SK-N-SH (cell line): ENCODE results near the gene POC5. TPM values are rescaled to one million over a fixed set of nuclear protein-coding genes. Genes with fewer than 3 reads are reported as not detected.

ENCODE experiments used
- CTCF ChIA-PET: fragments of 300-600, 350-600 bp; formaldehyde crosslinking; extraction: SDS; loops from one replicate; lab custom pipeline; 2021; lab: Yijun Ruan, JAX
- POLR2A ChIA-PET: fragments of 350-600 bp; sonication (Branson Sonifier 250); formaldehyde crosslinking; extraction: SDS; loops from one replicate; lab custom pipeline; 2020; ENCODE audit warnings: antibody characterized with exemption, inconsistent platforms; lab: Yijun Ruan, JAX
- DNase-seq: peaks from one replicate; pipeline ENCODE4 v3.0.0; 2012
- H2AFZ ChIP-seq: fragments of 200-600 bp; sonication (generic); 2 replicates; pipeline ENCODE4 v1.8.1; 2016; ENCODE audit warnings: antibody characterized with exemption, mild to moderate bottlenecking, low read depth
- H3F3A ChIP-seq: fragments of 200-600 bp; sonication (generic); replicated peaks from 2 replicates; pipeline ENCODE3; 2016; ENCODE audit warnings: antibody characterized with exemption, mild to moderate bottlenecking; ENCODE audit not compliant: insufficient read depth
- H3K27ac ChIP-seq, 2 experiments: fragments of 200-500 bp in 1 of 2; fragments of 200-600 bp in 1 of 2; sonication (Bioruptor generic) in 1 of 2; sonication (generic), shearing (Covaris generic) in 1 of 2; 2 replicates each; pipeline versions ENCODE4 v1.5.1 to v1.6.1; 2014 to 2016; ENCODE audit warnings: low read depth in 2 of 2, inconsistent platforms in 1 of 2, low read length in 1 of 2, mild to moderate bottlenecking in 1 of 2, mixed read lengths in 1 of 2
- H3K27me3 ChIP-seq: fragments of 200-600 bp; sonication (generic), shearing (Covaris generic); 2 replicates; pipeline ENCODE4 v1.6.1; 2016; ENCODE audit warnings: mixed run types; ENCODE audit not compliant: insufficient read depth
- H3K36me3 ChIP-seq, 2 experiments: fragments of 200-500 bp in 1 of 2; fragments of 200-600 bp in 1 of 2; sonication (Bioruptor generic) in 1 of 2; sonication (generic) in 1 of 2; replicated peaks in 1 of 2; 2 replicates each; pipeline versions ENCODE3 to v1.5.1; 2014 to 2016; ENCODE audit warnings: low read length in 1 of 2, mild to moderate bottlenecking in 1 of 2; ENCODE audit not compliant: insufficient read depth in 2 of 2, control insufficient read depth in 1 of 2
- H3K4me1 ChIP-seq, 2 experiments: fragments of 200-500 bp in 1 of 2; fragments of 200-600 bp in 1 of 2; sonication (Bioruptor generic) in 1 of 2; sonication (generic), shearing (Covaris generic) in 1 of 2; 2 replicates each; pipeline versions ENCODE4 v1.5.1 to v1.6.1; 2014 to 2016; ENCODE audit warnings: low read depth in 1 of 2, low read length in 1 of 2, mixed run types in 1 of 2; ENCODE audit not compliant: insufficient read depth in 2 of 2, control insufficient read depth in 1 of 2
- H3K4me2 ChIP-seq: fragments of 200-600 bp; sonication (generic), shearing (Covaris generic); 2 replicates; pipeline ENCODE4 v1.6.1; 2017; ENCODE audit warnings: mixed run types
- H3K4me3 ChIP-seq, 2 experiments: fragments of 200-500 bp in 1 of 2; fragments of 200-600 bp in 1 of 2; sonication (Bioruptor generic) in 1 of 2; sonication (generic), shearing (Covaris generic) in 1 of 2; 2 replicates each; pipeline versions ENCODE4 v1.5.1 to v1.8.1; 2014 to 2016; ENCODE audit warnings: low read depth in 2 of 2, inconsistent platforms in 1 of 2, low read length in 1 of 2, mild to moderate bottlenecking in 1 of 2, mixed read lengths in 1 of 2, moderate library complexity in 1 of 2
- H3K79me2 ChIP-seq: fragments of 200-600 bp; sonication (generic); 2 replicates; pipeline ENCODE4 v1.8.1; 2017; ENCODE audit warnings: mild to moderate bottlenecking; ENCODE audit not compliant: insufficient read depth
- H3K9ac ChIP-seq: fragments of 200-600 bp; sonication (generic); 2 replicates; pipeline ENCODE4 v1.6.1; 2017; ENCODE audit warnings: mixed run types
- H3K9me2 ChIP-seq: fragments of 200-600 bp; sonication (generic); 2 replicates; pipeline ENCODE4 v1.6.1; 2017; ENCODE audit warnings: mixed run types
- H3K9me3 ChIP-seq: fragments of 200-600 bp; sonication (generic); 2 replicates; pipeline ENCODE4 v1.6.1; 2017; ENCODE audit warnings: mixed run types, mild to moderate bottlenecking, moderate library complexity
- H4K20me1 ChIP-seq: fragments of 200-600 bp; sonication (generic); 2 replicates; pipeline ENCODE4 v1.6.1; 2017; ENCODE audit warnings: mild to moderate bottlenecking, mixed run types; ENCODE audit not compliant: insufficient read depth
- CHD2 ChIP-seq: fragments of 150-350 bp; IDR thresholded peaks from 2 replicates; pipeline ENCODE4 v1.6.1; 2018; ENCODE audit warnings: low read length; ENCODE audit not compliant: partially characterized antibody
- ELF1 ChIP-seq: IDR thresholded peaks from 2 replicates; pipeline ENCODE4 v1.4.0; 2012
- EP300 ChIP-seq, 2 experiments: IDR thresholded peaks; 2 replicates each; pipeline versions ENCODE4 v1.4.0 to v1.6.1; 2012; ENCODE audit warnings: borderline replicate concordance in 1 of 2, low read depth in 1 of 2, low read length in 1 of 2
- EZH2phosphoT487 ChIP-seq: fragments of 200-600 bp; sonication (generic); IDR thresholded peaks from 2 replicates; pipeline ENCODE4 v1.6.1; 2017; ENCODE audit warnings: low read depth, mixed run types, mild to moderate bottlenecking, antibody characterized with exemption, moderate library complexity, borderline replicate concordance
- FOXJ3 ChIP-seq: sonication (generic); formaldehyde crosslinking; IDR thresholded peaks from 2 replicates; pipeline ENCODE4 v1.5.1; 2020; ENCODE audit warnings: mild to moderate bottlenecking, missing genetic modification reagents
- FOXM1 ChIP-seq: IDR thresholded peaks from 2 replicates; pipeline ENCODE4 v1.4.0; 2012; ENCODE audit warnings: low read depth, mild to moderate bottlenecking
- GATA2 ChIP-seq: sonication (generic); formaldehyde crosslinking; IDR thresholded peaks from 2 replicates; pipeline ENCODE4 v1.5.0; 2020; ENCODE audit warnings: mild to moderate bottlenecking, missing genetic modification reagents
- NRF1 ChIP-seq: IDR thresholded peaks from 2 replicates; pipeline ENCODE4 v1.6.1; 2012; ENCODE audit warnings: low read depth, mild to moderate bottlenecking, low read length
- RAD21 ChIP-seq: IDR thresholded peaks from 2 replicates; pipeline ENCODE4 v1.6.1; 2012; ENCODE audit warnings: mild to moderate bottlenecking, low read length
- RCOR1 ChIP-seq: fragments of 150-350 bp; IDR thresholded peaks from 2 replicates; pipeline ENCODE4 v1.6.1; 2017; ENCODE audit warnings: antibody characterized with exemption, low read length
- RXRA ChIP-seq: IDR thresholded peaks from 2 replicates; pipeline ENCODE4 v1.4.0; 2012; ENCODE audit warnings: low read depth, mild to moderate bottlenecking, borderline replicate concordance
- TAF1 ChIP-seq: IDR thresholded peaks from 2 replicates; pipeline ENCODE4 v1.6.1; 2012; ENCODE audit warnings: low read depth, mild to moderate bottlenecking, low read length, moderate library complexity, borderline replicate concordance
- TCF12 ChIP-seq: IDR thresholded peaks from 2 replicates; pipeline ENCODE4 v1.4.0; 2012
- TEAD4 ChIP-seq: IDR thresholded peaks from 2 replicates; pipeline ENCODE4 v1.4.0; 2012; ENCODE audit warnings: mild to moderate bottlenecking, borderline replicate concordance; ENCODE audit not compliant: insufficient read depth
- YY1 ChIP-seq: IDR thresholded peaks from 2 replicates; pipeline ENCODE4 v1.4.0; 2012; ENCODE audit warnings: low read depth, mild to moderate bottlenecking
- WGBS: methylation state at CpG from one replicate; pipeline ENCODE4 v1.1.6; 2017; ENCODE audit warnings: low lambda C conversion rate; 5-methylcytosine and 5-hydroxymethylcytosine counted together
- polyA plus RNA-seq, 3 experiments: library from polyadenylated mRNA; depleted of rRNA; stranded (reverse); fragments of >200 nt; gene quantifications; 2 replicates each; pipeline ENCODE4 v1.2.3, GENCODE V29; 2012
- TF ChIP-seq, protein P1 (sequence below): IDR thresholded peaks from 2 replicates; pipeline ENCODE4 v1.4.0; 2012; ENCODE audit warnings: low read depth, borderline replicate concordance
- TF ChIP-seq, protein P2 (sequence below): fragments of 150-350 bp; IDR thresholded peaks from 2 replicates; pipeline ENCODE4 v1.6.1; 2017; ENCODE audit warnings: antibody characterized with exemption, low read length, low read depth, borderline replicate concordance
- TF ChIP-seq, protein P3 (sequence below): fragments of 200-600 bp; sonication (generic); IDR thresholded peaks from 2 replicates; pipeline ENCODE4 v1.6.1; 2017; ENCODE audit warnings: antibody characterized with exemption, mild to moderate bottlenecking, moderate library complexity

The POC5 gene
- polyA plus RNA-seq, 1 of the 3 experiments (the other 2 are of a cell fraction): 15.9 TPM

DNA sequence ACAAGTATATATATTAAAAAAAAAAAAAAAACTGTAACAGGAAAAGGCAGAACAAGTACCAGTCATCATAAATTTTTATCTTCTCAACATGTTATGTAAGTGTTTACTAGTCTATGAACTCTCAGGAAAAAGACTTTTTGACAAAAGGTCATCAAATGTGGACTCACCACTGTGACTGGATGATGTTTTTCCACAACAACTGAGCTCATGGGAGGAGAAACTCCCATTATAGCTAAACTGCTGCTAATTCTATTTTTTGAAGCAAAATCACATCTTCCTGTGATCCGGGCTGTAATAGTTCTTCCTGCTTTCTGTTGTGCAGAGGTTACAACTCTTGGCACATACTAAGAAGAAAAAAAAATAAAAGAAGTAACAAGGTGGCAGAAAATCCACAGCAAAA, 39.6 kb downstream of the POC5 start:
- H3K9me3 ChIP-seq: no peaks in the 10 kb centered on the region
- no peaks in the 10 kb centered on the region for H3K27me3 ChIP-seq
- POLR2A ChIA-PET: no interaction called here
- H3K9me2 ChIP-seq: no peaks in the 10 kb centered on the region
- DNase-seq: no peak
- no peak overlapping the region for H3K9ac ChIP-seq
- H4K20me1 ChIP-seq: no peaks in the 10 kb centered on the region
- CTCF ChIA-PET: interaction anchor here (0.6 to 2.4 kb wide), 2 partner anchors 13 to 441 kb away, joined by 3 to 6 read pairs; partner anchors contain the start of gene ANKRD31
- H3K4me3 ChIP-seq: no peak overlapping the region
- TF ChIP-seq TAF1 (no peak), FOXM1 (no peak), RXRA (no peak), ELF1 (no peak), EZH2phosphoT487 (no peak), YY1 (no peak), TCF12 (no peak), CHD2 (no peak), TEAD4 (no peak)
- TF ChIP-seq, protein P1, sequence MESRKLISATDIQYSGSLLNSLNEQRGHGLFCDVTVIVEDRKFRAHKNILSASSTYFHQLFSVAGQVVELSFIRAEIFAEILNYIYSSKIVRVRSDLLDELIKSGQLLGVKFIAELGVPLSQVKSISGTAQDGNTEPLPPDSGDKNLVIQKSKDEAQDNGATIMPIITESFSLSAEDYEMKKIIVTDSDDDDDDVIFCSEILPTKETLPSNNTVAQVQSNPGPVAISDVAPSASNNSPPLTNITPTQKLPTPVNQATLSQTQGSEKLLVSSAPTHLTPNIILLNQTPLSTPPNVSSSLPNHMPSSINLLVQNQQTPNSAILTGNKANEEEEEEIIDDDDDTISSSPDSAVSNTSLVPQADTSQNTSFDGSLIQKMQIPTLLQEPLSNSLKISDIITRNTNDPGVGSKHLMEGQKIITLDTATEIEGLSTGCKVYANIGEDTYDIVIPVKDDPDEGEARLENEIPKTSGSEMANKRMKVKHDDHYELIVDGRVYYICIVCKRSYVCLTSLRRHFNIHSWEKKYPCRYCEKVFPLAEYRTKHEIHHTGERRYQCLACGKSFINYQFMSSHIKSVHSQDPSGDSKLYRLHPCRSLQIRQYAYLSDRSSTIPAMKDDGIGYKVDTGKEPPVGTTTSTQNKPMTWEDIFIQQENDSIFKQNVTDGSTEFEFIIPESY: no peak
- TF ChIP-seq, protein P2, sequence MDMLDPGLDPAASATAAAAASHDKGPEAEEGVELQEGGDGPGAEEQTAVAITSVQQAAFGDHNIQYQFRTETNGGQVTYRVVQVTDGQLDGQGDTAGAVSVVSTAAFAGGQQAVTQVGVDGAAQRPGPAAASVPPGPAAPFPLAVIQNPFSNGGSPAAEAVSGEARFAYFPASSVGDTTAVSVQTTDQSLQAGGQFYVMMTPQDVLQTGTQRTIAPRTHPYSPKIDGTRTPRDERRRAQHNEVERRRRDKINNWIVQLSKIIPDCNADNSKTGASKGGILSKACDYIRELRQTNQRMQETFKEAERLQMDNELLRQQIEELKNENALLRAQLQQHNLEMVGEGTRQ: no peak
- no peak overlapping the region for H3K4me2 ChIP-seq
- peak overlapping the region in 1 of 2 experiments; percentile 75; a peak in 2 of 4 replicates for H3K27ac ChIP-seq
- peaks cover 4% of the 10 kb centered on the region for H3F3A ChIP-seq
- H3K79me2 ChIP-seq: no peaks in the 10 kb centered on the region
- WGBS: 74% methylated on average over 1 of the region's 1 CpG
- peaks cover 5 to 28% of the 10 kb centered on the region in 2 experiments; a peak in 3 of 4 replicates for H3K4me1 ChIP-seq
- peaks cover 5 to 10% of the 10 kb centered on the region in 2 experiments for H3K36me3 ChIP-seq
- H2AFZ ChIP-seq: no peak overlapping the region

DNA sequence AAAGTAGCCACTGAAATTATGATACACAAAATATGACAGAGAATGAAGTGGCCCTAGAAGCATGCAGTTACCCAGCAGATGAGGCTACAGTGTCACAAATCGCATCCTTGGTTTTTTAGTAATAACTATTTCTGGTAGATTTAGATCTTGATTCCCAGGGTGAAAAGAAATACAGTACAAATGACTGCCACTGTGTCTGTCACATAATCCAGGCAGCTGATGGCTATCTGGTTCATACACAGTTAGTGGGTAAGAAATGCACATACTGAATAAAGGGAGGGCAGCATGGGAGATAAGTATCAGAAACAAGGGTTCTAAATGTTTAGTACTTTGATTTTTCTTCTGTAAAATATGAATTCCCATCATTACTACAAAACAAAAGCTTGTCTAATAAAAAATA, 41.5 kb downstream of the POC5 start:
- H3K36me3 ChIP-seq: peaks cover 11 to 15% of the 10 kb centered on the region in 2 experiments
- POLR2A ChIA-PET: no interaction called here
- no peak overlapping the region for H3K4me3 ChIP-seq
- peak in 1 of 2 experiments; percentile 63; a peak in 2 of 4 replicates for TF ChIP-seq EP300 (IDR thresholded peaks at IDR 0.05; ENCODE audit: borderline replicate concordance in 1 of 2, low read depth in 1 of 2, low read length in 1 of 2)
- no peak for TF ChIP-seq FOXM1
- peak; percentile 99 for TF ChIP-seq GATA2
- TF ChIP-seq, protein P3, sequence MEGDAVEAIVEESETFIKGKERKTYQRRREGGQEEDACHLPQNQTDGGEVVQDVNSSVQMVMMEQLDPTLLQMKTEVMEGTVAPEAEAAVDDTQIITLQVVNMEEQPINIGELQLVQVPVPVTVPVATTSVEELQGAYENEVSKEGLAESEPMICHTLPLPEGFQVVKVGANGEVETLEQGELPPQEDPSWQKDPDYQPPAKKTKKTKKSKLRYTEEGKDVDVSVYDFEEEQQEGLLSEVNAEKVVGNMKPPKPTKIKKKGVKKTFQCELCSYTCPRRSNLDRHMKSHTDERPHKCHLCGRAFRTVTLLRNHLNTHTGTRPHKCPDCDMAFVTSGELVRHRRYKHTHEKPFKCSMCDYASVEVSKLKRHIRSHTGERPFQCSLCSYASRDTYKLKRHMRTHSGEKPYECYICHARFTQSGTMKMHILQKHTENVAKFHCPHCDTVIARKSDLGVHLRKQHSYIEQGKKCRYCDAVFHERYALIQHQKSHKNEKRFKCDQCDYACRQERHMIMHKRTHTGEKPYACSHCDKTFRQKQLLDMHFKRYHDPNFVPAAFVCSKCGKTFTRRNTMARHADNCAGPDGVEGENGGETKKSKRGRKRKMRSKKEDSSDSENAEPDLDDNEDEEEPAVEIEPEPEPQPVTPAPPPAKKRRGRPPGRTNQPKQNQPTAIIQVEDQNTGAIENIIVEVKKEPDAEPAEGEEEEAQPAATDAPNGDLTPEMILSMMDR: no peak
- TF ChIP-seq NRF1: no peak
- peak; percentile 68 for TF ChIP-seq CHD2
- peak; percentile 84 for TF ChIP-seq FOXJ3 (CRISPR knock-in tag)
- no peak for TF ChIP-seq ELF1
- peak; percentile 46 for TF ChIP-seq RAD21
- TF ChIP-seq TEAD4: no peak
- TF ChIP-seq RCOR1: peak; percentile 77
- TF ChIP-seq, all 33 proteins: peak for 6
- Histone ChIP-seq H3K9me3 (no peaks in the 10 kb centered on the region), H2AFZ (no peak overlapping the region), H3K9me2 (no peaks in the 10 kb centered on the region), H3K4me2 (no peak overlapping the region), H3F3A (no peaks in the 10 kb centered on the region), H3K4me1 (peaks cover 2 to 25% of the 10 kb centered on the region in 2 experiments; a peak in 3 of 4 replicates), H3K27me3 (no peaks in the 10 kb centered on the region), H4K20me1 (no peaks in the 10 kb centered on the region), H3K9ac (no peak overlapping the region), H3K27ac (peak overlapping the region in 1 of 2 experiments; percentile 89; a peak in 2 of 4 replicates), H3K79me2 (no peaks in the 10 kb centered on the region)
- CTCF ChIA-PET: interaction anchor here (1.0 to 2.4 kb wide), 3 partner anchors 11 to 439 kb away, joined by 3 to 6 read pairs (median 3); partner anchors contain the start of gene ANKRD31
- WGBS: 60% methylated on average over 1 of the region's 1 CpG
- DNase-seq: peak; percentile 56
